ENCODE measurements around the gene TBCC.

DNA sequence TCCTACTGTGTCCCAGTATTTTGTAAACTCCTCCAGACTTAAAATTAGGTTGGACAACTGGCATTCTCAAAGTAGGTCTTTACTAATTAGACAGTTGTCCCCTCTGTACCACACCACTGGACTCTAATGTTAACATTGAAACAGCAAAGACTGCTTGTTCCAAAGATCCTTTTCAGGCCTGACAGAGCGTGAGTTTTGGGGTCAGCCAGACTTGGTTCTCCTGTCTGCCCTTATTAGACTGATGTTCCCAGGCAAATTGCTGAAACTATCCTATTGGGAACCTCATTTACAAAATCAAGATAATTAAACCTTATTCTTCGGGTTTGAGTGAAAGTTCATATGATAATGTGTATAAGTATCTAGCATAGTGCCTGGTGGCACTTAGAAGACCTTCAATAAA is 32.2 kb upstream of the TBCC start:
- TF ChIP-seq, protein P1, sequence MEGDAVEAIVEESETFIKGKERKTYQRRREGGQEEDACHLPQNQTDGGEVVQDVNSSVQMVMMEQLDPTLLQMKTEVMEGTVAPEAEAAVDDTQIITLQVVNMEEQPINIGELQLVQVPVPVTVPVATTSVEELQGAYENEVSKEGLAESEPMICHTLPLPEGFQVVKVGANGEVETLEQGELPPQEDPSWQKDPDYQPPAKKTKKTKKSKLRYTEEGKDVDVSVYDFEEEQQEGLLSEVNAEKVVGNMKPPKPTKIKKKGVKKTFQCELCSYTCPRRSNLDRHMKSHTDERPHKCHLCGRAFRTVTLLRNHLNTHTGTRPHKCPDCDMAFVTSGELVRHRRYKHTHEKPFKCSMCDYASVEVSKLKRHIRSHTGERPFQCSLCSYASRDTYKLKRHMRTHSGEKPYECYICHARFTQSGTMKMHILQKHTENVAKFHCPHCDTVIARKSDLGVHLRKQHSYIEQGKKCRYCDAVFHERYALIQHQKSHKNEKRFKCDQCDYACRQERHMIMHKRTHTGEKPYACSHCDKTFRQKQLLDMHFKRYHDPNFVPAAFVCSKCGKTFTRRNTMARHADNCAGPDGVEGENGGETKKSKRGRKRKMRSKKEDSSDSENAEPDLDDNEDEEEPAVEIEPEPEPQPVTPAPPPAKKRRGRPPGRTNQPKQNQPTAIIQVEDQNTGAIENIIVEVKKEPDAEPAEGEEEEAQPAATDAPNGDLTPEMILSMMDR (IDR thresholded peaks at IDR 0.05), result no peak
- TF ChIP-seq POLR2A (IDR thresholded peaks at IDR 0.05), result no peak

Data from esophagus squamous epithelium (tissue), 4 donors.